IMR-90 (cell line): Measurements from ENCODE around the gene CD93. TPM values are rescaled to one million over a fixed set of nuclear protein-coding genes. Genes with fewer than 3 reads are reported as not detected.

Source experiments
- ATAC-seq: fragments of 200-7000 bp; cut with Tn5 transposase; 2 replicates; pipeline ENCODE4 v1.9.1; 2020; ENCODE audit warnings: low read depth, mild to moderate bottlenecking, moderate library complexity
- BruUV-seq: library from RNA; stranded (reverse); fragments of 400-500 nt; replicated peaks from 2 replicates; lab custom pipeline; 2021; lab: Mats Ljungman, UMichigan
- CTCF ChIA-PET: fragments of 300-600 bp; formaldehyde crosslinking; extraction: SDS; loops from one replicate; lab custom pipeline; 2021; ENCODE audit warnings: antibody characterized with exemption; lab: Yijun Ruan, JAX
- POLR2A ChIA-PET: fragments of 300-600 bp; sonication (Branson Sonifier 250); formaldehyde crosslinking; loops from one replicate; lab custom pipeline; 2022; ENCODE audit warnings: antibody characterized with exemption; ENCODE audit not compliant: unreplicated experiment; lab: Charles Lee
- DNase-seq: peaks from one replicate; pipeline ENCODE4 v3.0.0; 2013
- H2AFZ ChIP-seq: replicated peaks from 2 replicates; pipeline ENCODE3; 2013; ENCODE audit warnings: low read length, mild to moderate bottlenecking; ENCODE audit not compliant: poor library complexity
- H2AK5ac ChIP-seq: 2 replicates; pipeline ENCODE4 v1.6.1; 2013; ENCODE audit warnings: low read depth, low read length, inconsistent platforms
- H2AK9ac ChIP-seq: replicated peaks from 2 replicates; pipeline ENCODE3; 2013; ENCODE audit warnings: mild to moderate bottlenecking, low read depth, low read length, moderate library complexity; ENCODE audit not compliant: poor library complexity
- H2BK120ac ChIP-seq: 2 replicates; pipeline ENCODE4 v1.6.1; 2013; ENCODE audit warnings: low read depth, low read length, inconsistent platforms
- H2BK15ac ChIP-seq: 3 replicates; pipeline ENCODE4 v1.6.1; 2013; ENCODE audit warnings: low read depth, low read length, inconsistent platforms
- H2BK20ac ChIP-seq: 2 replicates; pipeline ENCODE4 v1.6.1; 2013; ENCODE audit warnings: low read depth, mild to moderate bottlenecking, inconsistent platforms, low read length, moderate library complexity
- H2BK5ac ChIP-seq: 2 replicates; pipeline ENCODE4 v1.6.1; 2013; ENCODE audit warnings: mild to moderate bottlenecking, low read depth, low read length, inconsistent platforms; ENCODE audit not compliant: poor library complexity, severe bottlenecking
- H3K14ac ChIP-seq: replicated peaks from 2 replicates; pipeline ENCODE4 v1.6.1; 2013; ENCODE audit warnings: low read depth, low read length, inconsistent platforms
- H3K18ac ChIP-seq: 2 replicates; pipeline ENCODE4 v1.6.1; 2013; ENCODE audit warnings: low read depth, low read length, control low read depth
- H3K23ac ChIP-seq: 2 replicates; pipeline ENCODE4 v1.6.1; 2013; ENCODE audit warnings: low read depth, low read length, inconsistent platforms
- H3K27ac ChIP-seq: 2 replicates; pipeline ENCODE4 v1.5.1; 2013; ENCODE audit warnings: mild to moderate bottlenecking, control low read depth, low read length; ENCODE audit not compliant: insufficient read depth
- H3K27me3 ChIP-seq: 2 replicates; pipeline ENCODE4 v1.6.1; 2013; ENCODE audit warnings: low read length; ENCODE audit not compliant: control insufficient read depth, insufficient read depth
- H3K36me3 ChIP-seq: 2 replicates; pipeline ENCODE4 v1.6.1; 2013; ENCODE audit warnings: low read length, mixed read lengths; ENCODE audit not compliant: control insufficient read depth, insufficient read depth
- H3K4ac ChIP-seq: 2 replicates; pipeline ENCODE4 v1.6.1; 2013; ENCODE audit warnings: low read depth, low read length, inconsistent platforms
- H3K4me1 ChIP-seq: 2 replicates; pipeline ENCODE4 v1.6.1; 2013; ENCODE audit warnings: low read length, mixed read lengths; ENCODE audit not compliant: control insufficient read depth, insufficient read depth
- H3K4me2 ChIP-seq: 2 replicates; pipeline ENCODE4 v1.6.1; 2013; ENCODE audit warnings: low read depth, mild to moderate bottlenecking, control low read depth, low read length, moderate library complexity
- H3K4me3 ChIP-seq: 2 replicates; pipeline ENCODE4 v1.5.1; 2013; ENCODE audit warnings: low read depth, mild to moderate bottlenecking, control low read depth, low read length, moderate library complexity; ENCODE audit not compliant: insufficient read depth
- H3K56ac ChIP-seq: 2 replicates; pipeline ENCODE4 v1.6.1; 2013; ENCODE audit warnings: low read length, inconsistent platforms; ENCODE audit not compliant: insufficient read depth; ENCODE audit errors: extremely low read depth
- H3K79me1 ChIP-seq, 2 experiments: 2 replicates each; pipeline ENCODE4 v1.6.1; 2013; ENCODE audit warnings: low read length in 2 of 2, inconsistent platforms in 1 of 2, low read depth in 1 of 2
- H3K9ac ChIP-seq: 2 replicates; pipeline ENCODE4 v1.6.1; 2013; ENCODE audit warnings: low read depth, low read length, control low read depth
- H3K9me1 ChIP-seq: 2 replicates; pipeline ENCODE4 v1.6.1; 2013; ENCODE audit warnings: low read length, inconsistent platforms; ENCODE audit not compliant: insufficient read depth
- H3K9me3 ChIP-seq: 2 replicates; pipeline ENCODE4 v1.6.1; 2013; ENCODE audit warnings: low read length; ENCODE audit not compliant: control insufficient read depth, insufficient read depth
- H4K20me1 ChIP-seq: 2 replicates; pipeline ENCODE4 v1.6.1; 2013; ENCODE audit warnings: low read length, inconsistent platforms; ENCODE audit not compliant: insufficient read depth
- H4K5ac ChIP-seq: 2 replicates; pipeline ENCODE4 v1.6.1; 2013; ENCODE audit warnings: mild to moderate bottlenecking, low read depth, low read length, control low read depth
- H4K8ac ChIP-seq, 2 experiments: 2 replicates each; pipeline ENCODE4 v1.6.1; 2013; ENCODE audit warnings: low read depth in 2 of 2, low read length in 2 of 2, control low read depth in 1 of 2, inconsistent platforms in 1 of 2
- H4K91ac ChIP-seq: 2 replicates; pipeline ENCODE4 v1.6.1; 2013; ENCODE audit warnings: low read depth, low read length, inconsistent platforms; ENCODE audit not compliant: insufficient read depth
- BHLHE40 ChIP-seq: fragments of 150-350 bp; IDR thresholded peaks from 2 replicates; pipeline ENCODE4 v1.6.1; 2016; ENCODE audit warnings: mild to moderate bottlenecking, low read depth, low read length
- CHD1 ChIP-seq: IDR thresholded peaks from 2 replicates; pipeline ENCODE4 v1.6.1; 2012; ENCODE audit warnings: low read depth, low read length, improper control_type of control experiment
- CTCF ChIP-seq: conservative IDR thresholded peaks from 2 replicates; pipeline ENCODE4 v1.5.1; 2012; ENCODE audit warnings: mild to moderate bottlenecking, low read depth, low read length, improper control_type of control experiment
- RCOR1 ChIP-seq: IDR thresholded peaks from 2 replicates; pipeline ENCODE4 v1.6.1; 2012; ENCODE audit warnings: mild to moderate bottlenecking, low read length, improper control_type of control experiment; ENCODE audit not compliant: insufficient replicate concordance
- SMC3 ChIP-seq: fragments of 150-350 bp; IDR thresholded peaks from 2 replicates; pipeline ENCODE4 v1.6.1; 2016; ENCODE audit warnings: low read depth, mild to moderate bottlenecking, antibody characterized with exemption, low read length, moderate library complexity
- WGBS, 2 experiments: methylation state at CpG; one replicate each; pipeline versions ENCODE4 v1.1.5 to v1.1.7; 2013; ENCODE audit warnings: missing lambda C conversion rate in 2 of 2; ENCODE audit not compliant: insufficient read length in 1 of 2; ENCODE audit errors: extremely low coverage in 2 of 2; 5-methylcytosine and 5-hydroxymethylcytosine counted together
- dilution Hi-C: fragments of 300-500 bp; cut with HindIII; formaldehyde crosslinking; loops from one replicate; pipeline ENCODE4 v1.14.3; 2018; ENCODE audit warnings: low sequenced_read_pairs; ENCODE audit not compliant: unreplicated experiment
- in situ Hi-C: fragments of 300-500 bp; cut with MboI; formaldehyde crosslinking; loops from 3 replicates; pipeline ENCODE4 v1.14.3; 2019; ENCODE audit warnings: low sequenced_read_pairs, inconsistent platforms, mixed read lengths
- intact Hi-C: fragments of 100-400 bp; cut with micrococcal nuclease; formaldehyde crosslinking; loops from 2 replicates; pipeline ENCODE4 v1.10.0; 2022
- polyA plus RNA-seq, 3 experiments: library from polyadenylated mRNA; depleted of rRNA; stranded (reverse); fragments of >200 nt; gene quantifications; 2 replicates each; pipeline ENCODE4 v1.2.3, GENCODE V29; 2012; ENCODE audit warnings: low replicate concordance in 1 of 3
- total RNA-seq: library from RNA; depleted of rRNA; stranded (reverse); fragments of >200 nt; gene quantifications from 2 replicates; pipeline ENCODE4 v1.2.3, GENCODE V29; 2012

CD93 gene
- total and polyA plus RNA-seq, 2 of the 4 experiments (the other 2 are of a cell fraction): under 0.01 to 0.02 TPM

GRCh38 chr20:23035731-23036130 lies 50.4 kb downstream of the CD93 start:
- Histone ChIP-seq H2BK120ac (no peak overlapping the region), H2AK9ac (no peak overlapping the region), H3K4ac (no peak overlapping the region), H2AFZ (peak overlapping the region; percentile 21), H3K9me3 (no peaks in the 10 kb centered on the region), H3K18ac (no peak overlapping the region), H2BK20ac (no peak overlapping the region), H4K8ac (no peak overlapping the region), H3K14ac (no peak overlapping the region), H3K27ac (no peak overlapping the region), H3K27me3 (peaks cover 27% of the 10 kb centered on the region), H3K23ac (no peak overlapping the region), H3K56ac (no peak overlapping the region), H4K5ac (no peak overlapping the region), H3K4me1 (no peaks in the 10 kb centered on the region; the same call in 1 of the 2 replicates), H3K4me2 (no peak overlapping the region), H3K36me3 (no peaks in the 10 kb centered on the region), H2BK5ac (no peak overlapping the region), H4K20me1 (no peaks in the 10 kb centered on the region), H3K4me3 (no peak overlapping the region), H3K9ac (no peak overlapping the region), H2AK5ac (no peak overlapping the region), H3K79me1 (no peaks in the 10 kb centered on the region), H4K91ac (no peak overlapping the region), H2BK15ac (no peak overlapping the region), H3K9me1 (no peaks in the 10 kb centered on the region)
- DNase-seq: no peak
- TF ChIP-seq BHLHE40 (no peak), CTCF (no peak), CHD1 (no peak), RCOR1 (no peak), SMC3 (no peak)
- 90% methylated on average over 35 of the region's 41 CpGs; no CpG with 5 or more reads in 1 of the 2 experiments for WGBS, 2 experiments
- intact Hi-C loops (no loop called here), dilution Hi-C loops (no loop called here), in situ Hi-C loops (no loop called here)
- ATAC-seq: no peak
- no TSS peak for BruUV-seq
- POLR2A ChIA-PET: no interaction called here
- CTCF ChIA-PET: no interaction called here
